22Rv1 (cell line): ENCODE results near the gene SRXN1.

ENCODE experiments used
- ZFX ChIP-seq: fragments of 450-650 bp; IDR thresholded peaks from 2 replicates; pipeline ENCODE4 v1.6.1; 2017; ENCODE audit warnings: antibody characterized with exemption, borderline replicate concordance
- TF ChIP-seq, protein P1 (sequence below): fragments of 450-650 bp; IDR thresholded peaks from 2 replicates; pipeline ENCODE4 v1.5.1; 2017; ENCODE audit warnings: mild to moderate bottlenecking

DNA sequence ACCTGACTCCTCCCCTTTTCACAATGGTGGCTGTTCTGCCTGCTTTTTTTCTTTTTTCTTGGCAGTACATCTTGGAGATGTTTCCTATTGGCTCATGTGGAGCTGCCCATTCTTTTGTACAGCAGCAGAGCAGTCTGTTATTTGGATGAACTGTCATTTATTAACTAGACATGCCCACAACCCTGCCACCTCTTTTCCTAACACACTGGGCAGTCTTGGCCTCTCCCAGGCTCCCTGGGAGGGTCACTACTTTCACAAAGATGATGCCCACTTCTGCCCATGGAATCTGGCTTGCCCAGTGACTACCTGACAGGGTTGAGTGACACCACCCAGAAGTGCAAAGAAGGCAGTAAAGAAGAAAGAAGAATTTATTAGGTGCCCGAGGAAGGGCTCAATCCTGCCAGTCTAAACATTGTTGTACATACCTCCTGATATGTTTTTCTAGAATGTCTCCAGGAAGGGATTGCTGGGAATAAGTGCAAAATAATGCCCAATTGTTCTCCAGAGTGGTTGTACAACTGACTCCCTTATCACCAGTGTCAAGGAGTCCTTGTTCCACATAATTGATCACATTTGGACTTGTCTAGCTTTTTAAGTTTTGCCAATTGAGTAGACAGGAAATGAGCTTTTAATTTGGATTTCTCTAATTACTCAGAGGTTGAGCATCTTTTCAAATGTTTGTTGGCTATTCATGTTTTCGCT lies 42.3 kb upstream of the SRXN1 start:
- TF ChIP-seq, protein P1, sequence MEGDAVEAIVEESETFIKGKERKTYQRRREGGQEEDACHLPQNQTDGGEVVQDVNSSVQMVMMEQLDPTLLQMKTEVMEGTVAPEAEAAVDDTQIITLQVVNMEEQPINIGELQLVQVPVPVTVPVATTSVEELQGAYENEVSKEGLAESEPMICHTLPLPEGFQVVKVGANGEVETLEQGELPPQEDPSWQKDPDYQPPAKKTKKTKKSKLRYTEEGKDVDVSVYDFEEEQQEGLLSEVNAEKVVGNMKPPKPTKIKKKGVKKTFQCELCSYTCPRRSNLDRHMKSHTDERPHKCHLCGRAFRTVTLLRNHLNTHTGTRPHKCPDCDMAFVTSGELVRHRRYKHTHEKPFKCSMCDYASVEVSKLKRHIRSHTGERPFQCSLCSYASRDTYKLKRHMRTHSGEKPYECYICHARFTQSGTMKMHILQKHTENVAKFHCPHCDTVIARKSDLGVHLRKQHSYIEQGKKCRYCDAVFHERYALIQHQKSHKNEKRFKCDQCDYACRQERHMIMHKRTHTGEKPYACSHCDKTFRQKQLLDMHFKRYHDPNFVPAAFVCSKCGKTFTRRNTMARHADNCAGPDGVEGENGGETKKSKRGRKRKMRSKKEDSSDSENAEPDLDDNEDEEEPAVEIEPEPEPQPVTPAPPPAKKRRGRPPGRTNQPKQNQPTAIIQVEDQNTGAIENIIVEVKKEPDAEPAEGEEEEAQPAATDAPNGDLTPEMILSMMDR, result no peak
- TF ChIP-seq ZFX, result no peak
